K562 (cell line): ENCODE data around the gene GTSE1. TPM values are rescaled to one million over a fixed set of nuclear protein-coding genes. Genes with fewer than 3 reads are reported as not detected.

Experiments used
- ATAC-seq: fragments of 200-7000 bp; cut with Tn5 transposase; 3 replicates; pipeline ENCODE4 v1.9.1; 2020; ENCODE audit warnings: moderate library complexity
- BruUV-seq: library from RNA; stranded (reverse); fragments of 400-500 nt; replicated peaks from 2 replicates; lab custom pipeline; 2021; lab: Mats Ljungman, UMichigan
- CTCF ChIA-PET: fragments of 300-600 bp; formaldehyde crosslinking; extraction: SDS; loops from one replicate; lab custom pipeline; 2021; ENCODE audit warnings: low intra/inter-chr PET ratio; lab: Yijun Ruan, JAX
- POLR2A ChIA-PET: fragments of 300-600, 350-650 bp; sonication (Branson Sonifier 250); formaldehyde crosslinking; extraction: SDS; loops from one replicate; lab custom pipeline; 2021; ENCODE audit warnings: antibody characterized with exemption, inconsistent platforms; lab: Yijun Ruan, JAX
- DNase-seq, 4 experiments: peaks; one replicate each; pipeline versions ENCODE4 v3.0.0 to v3.0.0-alpha.2; 2011 to 2018; ENCODE audit warnings: low spot score in 3 of 4, mixed read lengths in 3 of 4; ENCODE audit errors: extremely low read depth in 1 of 4
- FAIRE-seq: peaks from 2 replicates; lab custom pipeline; 2011; peaks lifted over from hg19 to GRCh38; lab: Jason Lieb, UNC
- H2AFZ ChIP-seq: 2 replicates; pipeline ENCODE4 v1.6.0; 2011; ENCODE audit warnings: low read depth, low read length, control low read depth, inconsistent platforms
- H3K27ac ChIP-seq: fragments of 200-600 bp; 3 replicates; pipeline ENCODE4 v1.8.0; 2011; ENCODE audit warnings: low read depth, mild to moderate bottlenecking, control low read depth, inconsistent platforms, low read length, moderate library complexity, mixed read lengths; ENCODE audit errors: extremely low read depth
- H3K27me3 ChIP-seq, 2 experiments: fragments of 300-600 bp in 1 of 2; 2 replicates in 1 of 2; 3 replicates in 1 of 2; pipeline versions ENCODE4 v1.6.0 to v1.8.0; 2011; ENCODE audit warnings: inconsistent platforms in 2 of 2, low read length in 2 of 2, mild to moderate bottlenecking in 1 of 2, mixed read lengths in 1 of 2, moderate library complexity in 1 of 2; ENCODE audit not compliant: control insufficient read depth in 2 of 2, insufficient read depth in 2 of 2
- H3K36me3 ChIP-seq: fragments of 300-600 bp; 3 replicates; pipeline ENCODE4 v1.8.0; 2011; ENCODE audit warnings: mild to moderate bottlenecking, low read length, inconsistent platforms; ENCODE audit not compliant: control insufficient read depth, insufficient read depth
- H3K4me1 ChIP-seq, 2 experiments: fragments of 200-600 bp in 1 of 2; replicated peaks in 1 of 2; 2 replicates in 1 of 2; 3 replicates in 1 of 2; pipeline versions ENCODE4 v1.5.1 to v1.8.0; 2011; ENCODE audit warnings: inconsistent platforms in 2 of 2, low read length in 2 of 2, mild to moderate bottlenecking in 1 of 2, mixed read lengths in 1 of 2, moderate library complexity in 1 of 2; ENCODE audit not compliant: control insufficient read depth in 2 of 2, insufficient read depth in 2 of 2
- H3K4me2 ChIP-seq: 2 replicates; pipeline ENCODE4 v1.6.1; 2011; ENCODE audit warnings: low read length, control low read depth, inconsistent platforms, mixed read lengths; ENCODE audit not compliant: insufficient read depth
- H3K4me3 ChIP-seq: fragments of 200-600 bp; sonication (generic), shearing (Covaris generic); 2 replicates; pipeline ENCODE4 v1.5.1; 2016; ENCODE audit warnings: control low read depth, inconsistent platforms
- H3K79me2 ChIP-seq: fragments of 200-600 bp; 3 replicates; pipeline ENCODE4 v1.8.0; 2011; ENCODE audit warnings: low read length, inconsistent platforms; ENCODE audit not compliant: control insufficient read depth, insufficient read depth
- H3K9ac ChIP-seq, 2 experiments: 2 replicates each; pipeline versions ENCODE4 v1.6.0 to v1.6.1; 2011; ENCODE audit warnings: low read depth in 2 of 2, low read length in 2 of 2, control low read depth in 1 of 2, inconsistent platforms in 1 of 2, mild to moderate bottlenecking in 1 of 2, mixed read lengths in 1 of 2; ENCODE audit not compliant: insufficient read depth in 1 of 2
- H3K9me1 ChIP-seq: one replicate; pipeline ENCODE4 v1.6.0; 2011; ENCODE audit warnings: inconsistent platforms, mild to moderate bottlenecking, low read length, moderate library complexity; ENCODE audit not compliant: control insufficient read depth, insufficient read depth
- H3K9me3 ChIP-seq: replicated peaks from 2 replicates; pipeline ENCODE4 v1.5.1; 2011; ENCODE audit warnings: low read depth, low read length, inconsistent platforms; ENCODE audit not compliant: control insufficient read depth, insufficient read depth
- H4K20me1 ChIP-seq: replicated peaks from 2 replicates; pipeline ENCODE4 v1.6.1; 2011; ENCODE audit warnings: low read length, inconsistent platforms, mixed read lengths; ENCODE audit not compliant: control insufficient read depth, insufficient read depth
- ARID3B ChIP-seq: fragments of 250-450 bp; sonication (Bioruptor Pico); IDR thresholded peaks from 2 replicates; pipeline ENCODE4 v1.4.0; 2020; ENCODE audit warnings: borderline replicate concordance
- CBX2 ChIP-seq: fragments of 200-600 bp; sonication (generic); IDR thresholded peaks from one replicate; pipeline ENCODE4 v1.6.1; 2012; ENCODE audit warnings: mild to moderate bottlenecking, low read length, inconsistent platforms; ENCODE audit not compliant: insufficient read depth, poor library complexity, severe bottlenecking
- MLLT1 ChIP-seq, 2 experiments: fragments of 450-650 bp; IDR thresholded peaks; 2 replicates each; pipeline ENCODE4 v1.6.1; 2016
- MYC ChIP-seq, 2 experiments: fragments of 250-450 bp in 1 of 2; sonication (Bioruptor Pico) in 1 of 2; IDR thresholded peaks; 2 replicates each; pipeline versions ENCODE4 v1.5.1 to v1.6.1; 2012 to 2021; ENCODE audit warnings: low read depth in 2 of 2, borderline replicate concordance in 1 of 2, improper control_type of control experiment in 1 of 2, low read length in 1 of 2, mild to moderate bottlenecking in 1 of 2, moderate library complexity in 1 of 2
- SMARCB1 ChIP-seq: IDR thresholded peaks from 2 replicates; pipeline ENCODE4 v1.6.1; 2011; ENCODE audit warnings: improper control_type of control experiment, low read depth; ENCODE audit not compliant: insufficient read length
- ZBTB5 ChIP-seq: fragments of 450-650 bp; IDR thresholded peaks from 2 replicates; pipeline ENCODE4 v1.6.1; 2017; ENCODE audit warnings: antibody characterized with exemption
- ZSCAN32 ChIP-seq: fragments of 450-650 bp; formaldehyde crosslinking; IDR thresholded peaks from 2 replicates; pipeline ENCODE4 v1.4.0; 2020; ENCODE audit warnings: mild to moderate bottlenecking, moderate library complexity
- WGBS: fragments of 100-300 bp; shearing (Covaris generic); methylation state at CpG from one replicate; pipeline ENCODE4 v1.1.6; 2016; ENCODE audit warnings: low coverage, mixed read lengths; ENCODE audit not compliant: insufficient coverage; ENCODE audit errors: missing lambda C conversion rate; 5-methylcytosine and 5-hydroxymethylcytosine counted together
- in situ Hi-C: fragments of 300-500 bp; cut with MboI; formaldehyde crosslinking; loops from 4 replicates; pipeline ENCODE4 v1.15.0; 2018; ENCODE audit warnings: inconsistent platforms, mixed read lengths
- intact Hi-C: fragments of 100-400 bp; cut with micrococcal nuclease; formaldehyde crosslinking; loops from 2 replicates; pipeline ENCODE4 v1.14.2; 2022
- polyA plus RNA-seq, 8 experiments: library from polyadenylated mRNA; depleted of rRNA in 4 of 8; stranded (reverse) in 5 of 8; unstranded in 3 of 8; fragments of >200 nt; fragmentation: Nextera tagmentation in 2 of 8; fragmentation: Illumina TruSeq in 1 of 8; extraction: Ambion mirVana in 2 of 8; extraction: Trizol in 1 of 8; gene quantifications; 2 replicates each; pipeline versions ENCODE4 v1.2.1 to v1.2.3, GENCODE V29; 2011 to 2014; ENCODE audit warnings: inconsistent platforms in 1 of 8, missing spikeins in 1 of 8
- total RNA-seq, 7 experiments: library from RNA; depleted of rRNA in 6 of 7; stranded (reverse); fragments of >200 nt in 6 of 7; fragmentation: Illumina TruSeq in 2 of 7; extraction: Trizol in 2 of 7; gene quantifications; 2 replicates each; pipeline versions ENCODE4 v1.2.1 to v1.2.3, GENCODE V29; 2011 to 2021; ENCODE audit warnings: low replicate concordance in 1 of 7

GTSE1 gene
- total and polyA plus RNA-seq, 9 of the 15 experiments (the other 6 are each of a cell fraction or from before 2014, with no cell fraction given): 2.5 to 22.5 (median 12.9) TPM

- Histone ChIP-seq H3K4me1 (peaks cover 2 to 19% of the 10 kb centered on the region in 2 experiments; a peak in 4 of 5 replicates), H3K9me3 (no peaks in the 10 kb centered on the region), H3K4me3 (no peak overlapping the region), H3K79me2 (peaks cover 28% of the 10 kb centered on the region), H3K27ac (no peak overlapping the region), H4K20me1 (no peaks in the 10 kb centered on the region), H2AFZ (no peak overlapping the region), H3K9me1 (no peaks in the 10 kb centered on the region), H3K36me3 (peaks cover 27% of the 10 kb centered on the region; the same call in 2 of the 3 replicates), H3K9ac (no peak overlapping the region), H3K4me2 (no peak overlapping the region), H3K27me3 (no peaks in the 10 kb centered on the region)
- intact Hi-C loops (loop anchor here (5.0 kb wide), 1 partner anchor 167 kb away; no protein-coding TSS in a partner anchor), in situ Hi-C loops (no loop called here)
- 94% methylated on average over 11 of the region's 13 CpGs for WGBS
- TF ChIP-seq MYC (IDR thresholded peaks at IDR 0.05; ENCODE audit: low read depth, low read length) (no peak), MYC (CRISPR knock-in tag; IDR thresholded peaks at IDR 0.05; ENCODE audit: borderline replicate concordance, low read depth) (no peak), ZSCAN32 (CRISPR knock-in tag) (no peak), MLLT1 (IDR thresholded peaks at IDR 0.05) (no peak), ARID3B (CRISPR knock-in tag) (no peak), SMARCB1 (no peak), ZBTB5 (no peak), CBX2 (no peak)
- FAIRE-seq (no peak), DNase-seq (no peak), ATAC-seq (no peak)
- BruUV-seq: no TSS peak
- ChIA-PET CTCF (no interaction called here), POLR2A (interaction anchor here (0.5 to 1.4 kb wide), 3 partner anchors 18 to 151 kb away, joined by 3 read pairs; no protein-coding TSS in a partner anchor)
These were observed 2.4 kb downstream of the GTSE1 start for GRCh38 chr22:46299101-46299500.
